Prostate gland (tissue), 2 donors: ENCODE measurements around the gene TRIM15.

ENCODE experiments used
- POLR2AphosphoS5 ChIP-seq: sonication (generic); formaldehyde crosslinking; IDR thresholded peaks from one replicate; pipeline ENCODE4 v1.6.1; 2017; ENCODE audit warnings: antibody characterized with exemption
- TF ChIP-seq, protein P1 (sequence below), 4 experiments: fragments of 200-600 bp in 2 of 4; fragments of 450-650 bp in 2 of 4; sonication (generic) in 2 of 4; IDR thresholded peaks; 1 replicate in 3 of 4; 2 replicates in 1 of 4; pipeline ENCODE4 v1.5.1; 2016 to 2019; ENCODE audit warnings: antibody characterized with exemption in 4 of 4, mild to moderate bottlenecking in 2 of 4, moderate library complexity in 2 of 4

DNA sequence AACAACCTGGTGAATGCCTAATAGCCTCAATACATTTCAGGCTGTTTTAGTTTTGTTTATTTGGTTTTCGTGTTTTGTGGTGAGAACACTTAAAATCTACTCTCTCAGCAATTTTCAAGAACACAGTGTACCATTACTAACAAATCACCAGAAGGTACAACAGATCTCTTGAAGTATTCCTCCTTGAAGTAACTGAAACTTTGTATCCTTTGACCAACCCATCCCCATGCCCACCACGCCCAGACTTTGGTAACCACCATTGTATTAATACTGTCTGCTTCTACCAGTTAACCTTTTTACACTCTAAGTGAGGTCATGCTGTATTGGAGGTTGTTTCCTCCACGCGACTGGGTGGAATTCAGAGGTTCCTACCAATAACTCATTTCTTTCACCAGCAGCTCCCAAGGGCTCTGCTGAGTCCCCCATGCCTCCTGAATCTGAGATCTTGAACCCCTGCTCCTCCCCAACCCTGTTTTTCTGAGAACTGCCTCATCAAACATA, 33.1 kb upstream of the TRIM15 start:
- TF ChIP-seq, protein P1, sequence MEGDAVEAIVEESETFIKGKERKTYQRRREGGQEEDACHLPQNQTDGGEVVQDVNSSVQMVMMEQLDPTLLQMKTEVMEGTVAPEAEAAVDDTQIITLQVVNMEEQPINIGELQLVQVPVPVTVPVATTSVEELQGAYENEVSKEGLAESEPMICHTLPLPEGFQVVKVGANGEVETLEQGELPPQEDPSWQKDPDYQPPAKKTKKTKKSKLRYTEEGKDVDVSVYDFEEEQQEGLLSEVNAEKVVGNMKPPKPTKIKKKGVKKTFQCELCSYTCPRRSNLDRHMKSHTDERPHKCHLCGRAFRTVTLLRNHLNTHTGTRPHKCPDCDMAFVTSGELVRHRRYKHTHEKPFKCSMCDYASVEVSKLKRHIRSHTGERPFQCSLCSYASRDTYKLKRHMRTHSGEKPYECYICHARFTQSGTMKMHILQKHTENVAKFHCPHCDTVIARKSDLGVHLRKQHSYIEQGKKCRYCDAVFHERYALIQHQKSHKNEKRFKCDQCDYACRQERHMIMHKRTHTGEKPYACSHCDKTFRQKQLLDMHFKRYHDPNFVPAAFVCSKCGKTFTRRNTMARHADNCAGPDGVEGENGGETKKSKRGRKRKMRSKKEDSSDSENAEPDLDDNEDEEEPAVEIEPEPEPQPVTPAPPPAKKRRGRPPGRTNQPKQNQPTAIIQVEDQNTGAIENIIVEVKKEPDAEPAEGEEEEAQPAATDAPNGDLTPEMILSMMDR (IDR thresholded peaks at IDR 0.05): no peak
- no peak for TF ChIP-seq POLR2AphosphoS5
